Activated T-helper 1 cell treated with anti-CD3 and anti-CD28 coated beads, Interleukin-12 subunit alpha, Interleukin-12 subunit beta, Interleukin-2, Interleukin-4 antibody, amounts not matched to agents 30 ng/mL and 10 ng/mL and 1 ng/mL, durations not matched to agents 14 hours and 24 hours and 36 hours (primary cell): ENCODE results near the gene ZNF469. TPM values are rescaled to one million over a fixed set of nuclear protein-coding genes. Genes with fewer than 3 reads are reported as not detected.
A peak's percentile ranks its signal among the peaks of the same experiment; 100 is the strongest.

Experiments used
- DNase-seq: peaks from one replicate; pipeline ENCODE4 v3.0.0; 2021; ENCODE audit warnings: low spot score
- H3K27ac Mint-ChIP-seq: one replicate; pipeline ENCODE4 v1.8.0; 2021; ENCODE audit warnings: mild to moderate bottlenecking, mixed read lengths
- H3K27me3 Mint-ChIP-seq: one replicate; pipeline ENCODE4 v1.8.0; 2022; ENCODE audit warnings: mild to moderate bottlenecking, moderate library complexity, mixed read lengths; ENCODE audit not compliant: insufficient read depth
- H3K36me3 Mint-ChIP-seq: one replicate; pipeline ENCODE4 v1.8.0; 2021; ENCODE audit warnings: low read depth, mixed read lengths
- H3K4me1 Mint-ChIP-seq: one replicate; pipeline ENCODE4 v1.8.0; 2021; ENCODE audit warnings: low read depth, mixed read lengths
- H3K4me3 Mint-ChIP-seq: one replicate; pipeline ENCODE4 v1.8.0; 2021; ENCODE audit warnings: mild to moderate bottlenecking, moderate library complexity, mixed read lengths
- H3K9me3 Mint-ChIP-seq: one replicate; pipeline ENCODE4 v1.8.0; 2021; ENCODE audit warnings: mixed read lengths
- intact Hi-C: fragments of 100-400 bp; cut with micrococcal nuclease; formaldehyde crosslinking; loops from one replicate; pipeline ENCODE4 v1.15.1; 2024
- total RNA-seq: library from RNA; stranded (reverse); gene quantifications from 2 replicates; pipeline ENCODE4 v1.2.3, GENCODE V29; 2022

ZNF469 gene
- total RNA-seq, 1 donor from 2014 or later: 0.57 TPM

DNA sequence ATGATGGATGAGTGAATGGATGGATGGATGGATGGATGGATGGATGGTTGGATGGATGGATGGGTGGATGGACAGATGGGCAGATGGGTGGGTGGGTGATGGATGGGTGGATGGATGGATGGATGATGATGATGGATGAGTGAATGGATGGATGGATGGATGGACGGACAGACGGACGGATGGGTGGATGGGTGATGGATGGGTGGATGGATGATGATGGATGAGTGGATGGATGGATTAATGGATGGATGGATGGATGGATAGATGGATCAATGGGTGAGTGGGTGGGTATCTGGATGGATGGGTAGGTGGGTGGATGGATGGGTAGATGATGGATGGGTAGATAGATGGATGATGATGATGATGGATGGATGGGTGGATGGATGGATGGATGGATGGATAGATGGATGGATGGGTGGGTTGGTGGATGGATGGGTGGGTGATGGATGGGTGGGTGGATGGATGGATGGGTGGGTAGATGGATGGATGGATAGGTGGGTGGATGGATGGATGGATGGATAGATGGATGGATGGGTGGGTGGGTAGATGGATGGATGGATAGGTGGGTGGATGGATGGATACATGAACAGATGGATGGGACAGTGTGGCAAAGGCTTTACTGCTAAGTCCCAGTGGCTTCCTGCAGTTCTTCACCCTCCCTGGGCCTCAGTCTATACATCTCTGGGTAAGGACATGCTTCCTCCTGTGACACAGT lies 40.1 kb downstream of the ZNF469 start:
- Mint-ChIP-seq H3K36me3 (no peaks in the 10 kb centered on the region), H3K27me3 (peaks cover 2% of the 10 kb centered on the region), H3K4me3 (no peak overlapping the region), H3K27ac (no peak overlapping the region), H3K9me3 (no peaks in the 10 kb centered on the region), H3K4me1 (no peaks in the 10 kb centered on the region)
- no peak for DNase-seq
- intact Hi-C loops: no loop called here

GRCh38 chr16:88423448-88423850 lies 40.7 kb downstream of the ZNF469 start:
- Mint-ChIP-seq H3K4me3 (no peak overlapping the region), H3K9me3 (no peaks in the 10 kb centered on the region), H3K36me3 (no peaks in the 10 kb centered on the region), H3K4me1 (no peaks in the 10 kb centered on the region), H3K27me3 (peaks cover 2% of the 10 kb centered on the region), H3K27ac (no peak overlapping the region)
- DNase-seq: no peak
- intact Hi-C loops: no loop called here

DNA sequence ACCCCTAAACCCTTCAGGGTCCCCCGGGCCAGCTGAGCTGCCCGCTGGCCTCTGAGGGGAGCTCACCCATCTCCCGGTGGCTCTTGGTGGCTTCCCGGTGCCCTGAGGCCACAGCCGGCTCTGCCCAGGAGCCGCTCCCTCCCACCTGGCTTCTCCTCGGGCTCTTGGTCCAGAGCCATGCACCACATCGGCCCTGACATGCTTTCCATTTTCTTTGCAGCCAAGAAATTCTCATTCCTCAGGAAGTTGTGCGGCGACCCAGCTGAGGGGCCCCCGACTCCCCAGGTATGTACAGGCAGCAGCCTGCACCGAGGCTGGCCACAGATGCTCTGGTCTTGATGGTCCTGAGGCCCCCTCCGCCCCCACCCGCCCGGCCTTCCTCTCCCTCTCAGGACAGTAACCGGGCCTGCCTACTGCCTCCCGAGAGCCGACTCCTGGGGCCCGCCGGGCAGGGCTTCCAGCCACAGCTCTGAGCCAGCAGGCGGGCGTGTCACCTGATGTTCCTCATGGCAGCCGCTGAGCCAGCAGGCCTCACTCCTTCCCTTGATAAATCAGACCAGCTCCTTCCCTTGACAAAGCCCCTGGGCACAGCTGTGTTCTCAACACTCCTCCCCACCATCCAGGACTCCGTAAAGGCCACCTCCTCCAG lies 42.0 kb downstream of the ZNF469 start:
- no peaks in the 10 kb centered on the region for H3K9me3 Mint-ChIP-seq
- H3K27ac Mint-ChIP-seq: no peak overlapping the region
- intact Hi-C loops: no loop called here
- H3K36me3 Mint-ChIP-seq: no peaks in the 10 kb centered on the region
- H3K27me3 Mint-ChIP-seq: peaks cover 2% of the 10 kb centered on the region
- DNase-seq: no peak
- no peaks in the 10 kb centered on the region for H3K4me1 Mint-ChIP-seq
- no peak overlapping the region for H3K4me3 Mint-ChIP-seq

- no peaks in the 10 kb centered on the region for H3K9me3 Mint-ChIP-seq
- DNase-seq: no peak
- intact Hi-C loops: no loop called here
- H3K27me3 Mint-ChIP-seq: peaks cover 2% of the 10 kb centered on the region
- H3K4me3 Mint-ChIP-seq: no peak overlapping the region
- no peaks in the 10 kb centered on the region for H3K4me1 Mint-ChIP-seq
- no peaks in the 10 kb centered on the region for H3K36me3 Mint-ChIP-seq
- H3K27ac Mint-ChIP-seq: no peak overlapping the region
These were observed 43.3 kb downstream of the ZNF469 start for GRCh38 chr16:88426018-88426417.

DNA sequence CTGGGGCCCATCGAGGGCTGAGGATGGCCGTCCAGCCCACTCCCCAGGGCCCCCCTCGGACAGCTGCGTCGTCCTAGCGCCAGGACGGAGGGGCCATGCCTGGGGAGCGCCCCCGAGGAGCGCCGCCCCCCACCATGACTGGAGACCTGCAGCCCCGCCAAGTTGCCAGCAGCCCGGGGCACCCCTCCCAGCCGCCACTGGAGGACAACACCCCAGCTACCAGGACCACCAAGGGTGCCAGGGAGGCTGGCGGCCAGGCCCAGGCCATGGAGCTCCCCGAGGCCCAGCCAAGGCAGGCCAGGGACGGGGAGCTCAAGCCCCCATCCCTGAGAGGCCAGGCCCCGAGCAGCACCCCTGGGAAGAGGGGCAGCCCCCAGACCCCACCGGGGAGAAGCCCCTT lies 44.6 kb downstream of the ZNF469 start:
- H3K27ac Mint-ChIP-seq: no peak overlapping the region
- no peaks in the 10 kb centered on the region for H3K4me1 Mint-ChIP-seq
- no peaks in the 10 kb centered on the region for H3K36me3 Mint-ChIP-seq
- H3K9me3 Mint-ChIP-seq: no peaks in the 10 kb centered on the region
- peaks cover 11% of the 10 kb centered on the region for H3K27me3 Mint-ChIP-seq
- no peak for DNase-seq
- intact Hi-C loops: no loop called here
- H3K4me3 Mint-ChIP-seq: no peak overlapping the region

- no peaks in the 10 kb centered on the region for H3K4me1 Mint-ChIP-seq
- no peak for DNase-seq
- no peaks in the 10 kb centered on the region for H3K9me3 Mint-ChIP-seq
- no peak overlapping the region for H3K27ac Mint-ChIP-seq
- H3K27me3 Mint-ChIP-seq: peaks cover 11% of the 10 kb centered on the region
- intact Hi-C loops: no loop called here
- H3K36me3 Mint-ChIP-seq: no peaks in the 10 kb centered on the region
- H3K4me3 Mint-ChIP-seq: no peak overlapping the region
These were observed 45.4 kb downstream of the ZNF469 start for GRCh38 chr16:88428156-88428555.

DNA sequence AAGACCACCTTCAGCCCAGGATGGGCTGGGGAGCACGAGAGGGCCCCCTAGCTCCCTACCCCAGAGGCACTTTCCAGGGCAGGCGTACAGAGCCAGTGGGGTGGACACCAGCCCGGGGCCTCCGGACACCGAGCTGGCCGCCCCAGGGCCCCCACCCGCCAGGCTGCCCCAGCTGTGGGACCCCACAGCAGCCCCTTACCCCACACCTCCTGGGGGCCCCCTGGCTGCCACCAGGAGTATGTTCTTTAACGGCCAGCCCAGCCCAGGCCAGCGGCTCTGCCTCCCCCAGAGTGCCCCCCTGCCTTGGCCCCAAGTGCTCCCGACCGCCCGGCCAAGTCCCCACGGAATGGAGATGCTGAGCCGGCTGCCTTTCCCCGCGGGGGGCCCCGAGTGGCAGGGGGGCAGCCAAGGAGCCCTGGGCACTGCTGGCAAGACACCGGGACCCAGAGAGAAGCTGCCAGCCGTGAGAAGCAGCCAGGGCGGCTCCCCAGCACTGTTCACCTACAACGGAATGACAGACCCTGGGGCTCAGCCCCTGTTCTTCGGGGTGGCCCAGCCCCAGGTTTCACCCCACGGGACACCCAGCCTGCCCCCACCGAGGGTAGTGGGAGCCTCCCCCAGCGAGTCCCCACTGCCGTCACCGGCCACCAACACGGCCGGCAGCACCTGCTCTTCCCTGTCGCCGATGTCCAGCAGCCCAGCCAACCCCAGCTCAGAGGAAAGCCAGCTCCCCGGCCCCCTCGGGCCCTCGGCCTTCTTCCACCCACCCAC lies 46.0 kb downstream of the ZNF469 start:
- H3K4me1 Mint-ChIP-seq: no peaks in the 10 kb centered on the region
- intact Hi-C loops: no loop called here
- no peak for DNase-seq
- no peak overlapping the region for H3K27ac Mint-ChIP-seq
- H3K36me3 Mint-ChIP-seq: no peaks in the 10 kb centered on the region
- no peak overlapping the region for H3K4me3 Mint-ChIP-seq
- H3K9me3 Mint-ChIP-seq: no peaks in the 10 kb centered on the region
- peaks cover 11% of the 10 kb centered on the region for H3K27me3 Mint-ChIP-seq

GRCh38 chr16:88429387-88430184 lies 46.8 kb downstream of the ZNF469 start:
- Mint-ChIP-seq H3K4me1 (no peaks in the 10 kb centered on the region), H3K9me3 (no peaks in the 10 kb centered on the region), H3K27me3 (peaks cover 11% of the 10 kb centered on the region), H3K36me3 (no peaks in the 10 kb centered on the region), H3K4me3 (peak overlapping the region; percentile 66), H3K27ac (peak overlapping the region; percentile 40)
- intact Hi-C loops: loop anchor here (10.0 kb wide), 1 partner anchor 235 kb away; no protein-coding TSS in a partner anchor
- DNase-seq: no peak

GRCh38 chr16:88430185-88430523 lies 47.4 kb downstream of the ZNF469 start:
- Mint-ChIP-seq H3K4me3 (no peak overlapping the region), H3K27me3 (peaks cover 10% of the 10 kb centered on the region), H3K36me3 (no peaks in the 10 kb centered on the region), H3K9me3 (no peaks in the 10 kb centered on the region), H3K27ac (no peak overlapping the region), H3K4me1 (no peaks in the 10 kb centered on the region)
- DNase-seq: no peak
- intact Hi-C loops: loop anchor here (10.0 kb wide), 1 partner anchor 235 kb away; no protein-coding TSS in a partner anchor

DNA sequence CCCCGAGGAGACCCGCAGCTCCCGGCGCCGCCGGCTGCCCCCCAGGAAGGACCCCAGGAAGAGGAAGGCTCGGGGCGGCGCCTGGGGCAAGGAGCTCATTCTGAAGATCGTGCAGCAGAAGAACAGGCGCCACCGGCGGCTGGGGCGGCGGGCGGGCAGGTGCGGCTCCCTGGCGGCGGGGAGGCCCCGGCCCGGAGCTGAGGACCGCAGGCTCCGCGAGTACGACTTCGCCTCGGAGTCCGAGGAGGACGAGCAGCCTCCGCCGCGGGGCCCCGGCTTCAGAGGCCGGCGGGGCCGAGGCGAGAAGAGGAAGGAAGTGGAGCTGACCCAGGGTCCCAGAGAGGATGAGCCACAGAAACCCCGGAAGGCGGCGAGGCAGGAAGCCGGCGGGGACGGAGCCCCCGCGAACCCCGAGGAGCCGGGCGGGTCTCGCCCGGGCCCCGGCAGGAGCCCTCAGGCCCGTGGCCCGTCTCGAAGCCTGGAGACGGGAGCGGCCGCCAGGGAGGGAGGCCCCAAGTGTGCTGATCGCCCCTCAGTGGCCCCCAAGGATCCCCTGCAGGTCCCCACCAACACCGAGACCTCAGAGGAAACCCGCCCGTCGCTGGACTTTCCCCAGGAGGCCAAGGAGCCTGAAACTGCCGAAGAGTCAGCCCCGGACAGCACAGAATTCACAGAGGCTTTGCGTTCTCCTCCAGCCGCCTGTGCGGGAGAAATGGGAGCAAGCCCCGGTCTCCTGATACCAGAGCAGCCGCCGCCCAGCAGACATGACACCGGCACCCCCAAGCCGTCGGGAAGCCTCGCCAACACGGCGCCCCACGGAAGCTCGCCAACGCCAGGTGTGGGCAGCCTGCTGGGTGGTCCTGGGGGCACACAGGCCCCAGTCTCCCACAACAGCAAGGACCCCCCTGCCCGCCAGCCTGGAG lies 48.0 kb downstream of the ZNF469 start:
- no peak for DNase-seq
- intact Hi-C loops: loop anchor here (10.0 kb wide), 1 partner anchor 236 kb away; no protein-coding TSS in a partner anchor
- no peaks in the 10 kb centered on the region for H3K9me3 Mint-ChIP-seq
- H3K4me3 Mint-ChIP-seq: peak overlapping the region; percentile 62
- H3K27me3 Mint-ChIP-seq: peaks cover 10% of the 10 kb centered on the region
- no peaks in the 10 kb centered on the region for H3K4me1 Mint-ChIP-seq
- no peak overlapping the region for H3K27ac Mint-ChIP-seq
- no peaks in the 10 kb centered on the region for H3K36me3 Mint-ChIP-seq

DNA sequence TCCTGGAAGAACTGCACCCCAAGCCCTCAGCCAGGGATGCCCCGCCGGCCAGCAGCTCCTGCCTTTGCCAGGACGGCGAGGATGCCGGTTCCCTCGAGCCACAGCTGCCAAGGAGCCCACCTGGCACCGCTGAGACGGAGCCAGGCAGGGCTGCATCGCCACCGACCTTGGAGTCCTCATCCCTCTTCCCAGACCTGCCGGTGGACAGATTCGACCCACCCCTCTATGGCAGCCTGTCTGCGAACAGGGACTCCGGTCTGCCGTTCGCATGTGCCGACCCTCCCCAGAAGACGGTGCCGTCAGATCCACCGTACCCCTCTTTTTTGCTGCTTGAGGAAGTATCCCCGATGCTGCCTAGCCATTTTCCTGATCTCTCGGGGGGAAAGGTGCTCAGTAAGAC lies 48.9 kb downstream of the ZNF469 start:
- no peak for DNase-seq
- Mint-ChIP-seq H3K4me3 (peak overlapping the region; percentile 62), H3K4me1 (no peaks in the 10 kb centered on the region), H3K27ac (no peak overlapping the region), H3K27me3 (peaks cover 10% of the 10 kb centered on the region), H3K36me3 (no peaks in the 10 kb centered on the region), H3K9me3 (no peaks in the 10 kb centered on the region)
- intact Hi-C loops: loop anchor here (10.0 kb wide), 1 partner anchor 237 kb away; no protein-coding TSS in a partner anchor

GRCh38 chr16:88432174-88432573 lies 49.4 kb downstream of the ZNF469 start:
- intact Hi-C loops: loop anchor here (10.0 kb wide), 1 partner anchor 237 kb away; no protein-coding TSS in a partner anchor
- no peak for DNase-seq
- no peak overlapping the region for H3K27ac Mint-ChIP-seq
- H3K36me3 Mint-ChIP-seq: no peaks in the 10 kb centered on the region
- peaks cover 10% of the 10 kb centered on the region for H3K27me3 Mint-ChIP-seq
- H3K4me1 Mint-ChIP-seq: no peaks in the 10 kb centered on the region
- peak overlapping the region; percentile 62 for H3K4me3 Mint-ChIP-seq
- H3K9me3 Mint-ChIP-seq: no peaks in the 10 kb centered on the region
